Sigmoid colon (tissue), 3 donors: ENCODE data around the gene NAALADL2.

ENCODE experiments used
- POLR2A ChIP-seq, 2 donors: fragments of 450-650 bp; IDR thresholded peaks; one replicate each; pipeline ENCODE4 v1.6.1; 2016; ENCODE audit warnings: antibody characterized with exemption in 2 of 2, mild to moderate bottlenecking in 2 of 2, moderate library complexity in 2 of 2
- TF ChIP-seq, protein P1 (sequence below), 4 experiments: fragments of 450-650 bp in 3 of 4; fragments of 200-600 bp in 1 of 4; IDR thresholded peaks; one replicate each; pipeline ENCODE4 v1.5.1; 2016 to 2019; ENCODE audit warnings: antibody characterized with exemption in 4 of 4, mild to moderate bottlenecking in 3 of 4, moderate library complexity in 2 of 4

DNA sequence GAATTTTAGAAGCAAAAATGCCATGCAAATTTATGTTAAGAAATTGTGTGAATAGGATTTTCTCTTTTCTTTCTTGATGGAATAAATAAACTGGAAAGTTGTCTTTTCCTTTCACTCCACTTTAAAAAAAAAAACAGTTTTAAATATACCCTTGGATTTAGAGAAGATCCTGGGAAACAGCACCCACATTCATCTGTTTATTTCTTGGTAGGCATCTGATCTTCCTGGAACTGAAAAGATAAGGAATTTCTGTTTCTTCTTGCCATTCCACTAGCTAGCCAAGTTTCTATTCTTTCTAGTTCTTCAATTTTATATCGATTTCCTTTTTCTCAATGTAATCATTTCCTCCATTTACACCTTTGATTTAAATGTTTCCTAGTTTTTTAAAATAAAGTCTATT is 420.8 kb downstream of the NAALADL2 start:
- TF ChIP-seq, protein P1, sequence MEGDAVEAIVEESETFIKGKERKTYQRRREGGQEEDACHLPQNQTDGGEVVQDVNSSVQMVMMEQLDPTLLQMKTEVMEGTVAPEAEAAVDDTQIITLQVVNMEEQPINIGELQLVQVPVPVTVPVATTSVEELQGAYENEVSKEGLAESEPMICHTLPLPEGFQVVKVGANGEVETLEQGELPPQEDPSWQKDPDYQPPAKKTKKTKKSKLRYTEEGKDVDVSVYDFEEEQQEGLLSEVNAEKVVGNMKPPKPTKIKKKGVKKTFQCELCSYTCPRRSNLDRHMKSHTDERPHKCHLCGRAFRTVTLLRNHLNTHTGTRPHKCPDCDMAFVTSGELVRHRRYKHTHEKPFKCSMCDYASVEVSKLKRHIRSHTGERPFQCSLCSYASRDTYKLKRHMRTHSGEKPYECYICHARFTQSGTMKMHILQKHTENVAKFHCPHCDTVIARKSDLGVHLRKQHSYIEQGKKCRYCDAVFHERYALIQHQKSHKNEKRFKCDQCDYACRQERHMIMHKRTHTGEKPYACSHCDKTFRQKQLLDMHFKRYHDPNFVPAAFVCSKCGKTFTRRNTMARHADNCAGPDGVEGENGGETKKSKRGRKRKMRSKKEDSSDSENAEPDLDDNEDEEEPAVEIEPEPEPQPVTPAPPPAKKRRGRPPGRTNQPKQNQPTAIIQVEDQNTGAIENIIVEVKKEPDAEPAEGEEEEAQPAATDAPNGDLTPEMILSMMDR (IDR thresholded peaks at IDR 0.05), result no peak
- no peak for TF ChIP-seq POLR2A (IDR thresholded peaks at IDR 0.05)
